Activated CD8-positive, alpha-beta memory T cell treated with anti-CD3 and anti-CD28 coated beads for 4 hours (primary cell): Measurements from ENCODE around the gene IMPDH1.

ENCODE experiments used
- DNase-seq, 2 donors: peaks; one replicate each; pipeline ENCODE4 v3.0.0-alpha.2; 2020; ENCODE audit warnings: low read depth in 2 of 2

IMPDH1 gene

GRCh38 chr7:128387216-128388144, 22.3 kb downstream of the IMPDH1 start:
- peak; percentile 31 to 50 for DNase-seq

DNA sequence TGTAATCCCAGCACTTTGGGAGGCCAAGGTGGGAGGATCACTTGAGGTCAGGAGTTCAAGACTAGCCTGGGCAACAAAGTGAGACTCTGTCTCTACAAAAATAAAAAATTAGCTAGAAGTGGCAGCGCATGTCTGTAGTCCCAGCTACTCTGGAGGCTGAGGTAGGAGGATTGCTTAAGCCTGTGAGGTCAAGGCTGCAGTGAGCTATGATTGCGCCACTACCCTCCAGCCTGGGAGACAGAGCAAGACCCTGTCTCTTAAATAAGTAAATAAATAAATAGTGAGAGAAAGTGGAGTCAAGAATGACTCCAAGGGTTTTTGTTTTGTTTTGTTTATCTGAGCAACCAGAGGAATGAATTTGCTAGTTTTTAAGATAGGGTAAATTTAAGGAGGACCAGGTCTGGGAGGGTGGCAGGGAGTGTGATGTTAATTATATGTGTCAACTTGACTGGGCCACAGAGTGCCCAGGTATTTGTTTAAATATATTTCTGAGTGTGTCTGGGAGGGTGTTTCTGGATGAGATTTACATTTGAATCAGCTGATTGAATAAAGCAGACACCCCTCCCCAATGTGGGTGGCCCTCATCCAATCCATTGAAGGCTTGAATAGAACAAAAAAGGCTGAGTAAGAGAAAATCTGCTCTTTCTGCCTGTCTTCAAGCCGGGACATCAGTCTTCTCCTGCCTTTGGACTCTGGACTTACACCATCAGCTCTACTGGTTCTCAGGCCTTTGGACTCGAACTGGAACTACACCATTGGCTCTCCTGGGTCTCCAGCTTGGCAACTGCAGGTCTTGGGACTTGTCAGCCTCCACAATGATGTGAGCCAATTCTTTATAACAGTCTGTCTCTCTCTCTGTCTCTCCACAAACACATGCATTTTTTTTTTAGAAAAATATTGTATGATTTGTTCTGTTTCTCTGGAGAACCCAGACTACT, 23.5 kb downstream of the IMPDH1 start:
- no peak for DNase-seq

- no peak for DNase-seq
These were observed 25.1 kb downstream of the IMPDH1 start for GRCh38 chr7:128384726-128385125.

DNA sequence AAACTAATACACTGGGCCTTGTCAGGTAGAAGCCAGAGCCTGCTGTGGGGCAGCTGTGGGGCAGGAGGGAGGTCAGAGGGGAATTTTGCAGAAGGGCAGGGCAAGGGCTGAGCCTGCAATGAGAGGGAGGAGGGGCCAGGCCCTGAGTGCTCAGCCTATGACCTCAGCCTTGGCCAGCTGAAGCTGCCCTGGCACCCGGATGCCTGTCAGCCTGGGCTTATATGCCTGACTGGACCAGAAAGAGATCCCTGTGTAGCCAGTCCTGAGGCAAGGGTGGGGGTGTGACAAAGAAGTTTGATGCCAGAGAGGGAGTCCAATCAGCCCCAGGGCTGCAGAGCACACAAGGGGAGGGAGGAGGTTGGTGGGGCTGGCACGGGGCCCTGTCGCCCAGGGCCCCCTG, 26.0 kb downstream of the IMPDH1 start:
- no peak for DNase-seq

DNA sequence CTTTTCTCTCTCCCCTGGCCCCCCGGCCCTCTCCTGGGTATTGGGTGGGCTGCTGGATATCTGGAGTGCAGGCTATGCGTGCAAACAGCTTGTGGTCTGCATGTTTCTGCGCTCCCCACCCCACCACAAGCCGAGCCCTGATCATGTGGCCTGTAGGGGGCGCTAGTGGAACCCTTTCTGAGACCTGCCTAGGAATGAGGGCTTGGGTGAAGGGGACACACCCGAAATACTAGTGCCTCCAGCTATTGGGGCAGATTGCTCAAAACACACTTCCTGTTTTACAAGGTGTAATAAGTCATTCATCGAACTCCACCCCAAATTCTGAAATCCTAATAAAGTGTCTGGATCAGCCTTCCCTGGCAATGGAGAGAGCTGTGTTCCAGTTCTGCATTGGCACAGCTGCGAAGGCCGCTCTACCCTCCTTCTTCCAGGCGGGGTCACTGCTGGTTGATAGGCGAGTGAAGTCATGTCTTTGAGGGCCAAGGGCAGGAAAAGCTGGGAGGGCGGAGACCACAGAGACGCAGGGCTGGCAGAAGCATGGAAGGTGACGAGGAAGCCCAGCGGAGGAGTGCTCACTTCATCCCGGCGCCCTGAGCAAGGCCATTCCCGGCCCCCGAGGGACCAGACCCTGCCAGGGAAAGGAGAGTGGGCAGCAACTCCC, 28.5 kb downstream of the IMPDH1 start:
- no peak for DNase-seq

GRCh38 chr7:128380483-128381106, 29.2 kb downstream of the IMPDH1 start:
- no peak for DNase-seq

- no peak for DNase-seq
These were observed 29.8 kb downstream of the IMPDH1 start for GRCh38 chr7:128379900-128380479.

GRCh38 chr7:128378637-128379036, 31.1 kb downstream of the IMPDH1 start:
- no peak for DNase-seq

DNA sequence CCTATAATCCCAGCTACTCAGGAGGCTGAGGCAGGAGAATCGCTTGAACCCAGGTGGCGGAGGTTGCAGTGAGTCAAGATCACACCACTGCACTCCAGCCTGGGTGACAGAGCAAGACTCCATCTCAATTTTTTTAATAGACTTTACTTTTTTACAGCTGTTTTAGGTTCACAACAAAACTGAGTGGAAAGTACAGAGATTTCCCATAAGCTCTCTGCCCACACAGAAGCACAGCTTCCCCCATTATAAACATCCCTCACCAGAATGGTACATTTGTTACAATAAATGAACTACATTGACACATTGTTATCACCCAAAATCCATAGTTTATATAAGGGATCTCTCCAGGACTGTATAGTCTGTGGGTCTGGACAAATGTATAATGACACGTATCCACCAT, 33.7 kb downstream of the IMPDH1 start:
- no peak for DNase-seq

- DNase-seq: no peak
These were observed 35.7 kb downstream of the IMPDH1 start for GRCh38 chr7:128374041-128374440.

DNA sequence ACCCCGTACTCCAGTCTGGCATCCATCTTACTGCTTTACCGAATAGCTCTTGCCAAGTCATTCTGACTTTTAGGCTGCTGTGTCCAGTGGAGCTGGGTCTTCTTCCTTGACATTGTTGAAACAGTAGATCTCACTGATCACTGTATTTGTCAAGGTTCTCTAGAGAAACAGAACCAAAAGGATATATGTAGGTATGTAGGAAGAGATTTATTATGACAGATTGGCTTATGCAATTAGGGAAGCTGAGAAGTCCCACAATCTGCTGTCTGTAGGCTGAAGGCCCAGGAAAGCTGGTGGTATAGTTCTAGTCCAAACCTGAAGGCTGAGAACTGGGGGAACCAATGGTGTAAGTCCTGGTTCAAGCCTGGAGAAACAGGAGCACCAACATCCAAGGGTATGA, 36.2 kb downstream of the IMPDH1 start:
- no peak for DNase-seq

- no peak for DNase-seq
These were observed 39.3 kb downstream of the IMPDH1 start for GRCh38 chr7:128370491-128370890.

DNA sequence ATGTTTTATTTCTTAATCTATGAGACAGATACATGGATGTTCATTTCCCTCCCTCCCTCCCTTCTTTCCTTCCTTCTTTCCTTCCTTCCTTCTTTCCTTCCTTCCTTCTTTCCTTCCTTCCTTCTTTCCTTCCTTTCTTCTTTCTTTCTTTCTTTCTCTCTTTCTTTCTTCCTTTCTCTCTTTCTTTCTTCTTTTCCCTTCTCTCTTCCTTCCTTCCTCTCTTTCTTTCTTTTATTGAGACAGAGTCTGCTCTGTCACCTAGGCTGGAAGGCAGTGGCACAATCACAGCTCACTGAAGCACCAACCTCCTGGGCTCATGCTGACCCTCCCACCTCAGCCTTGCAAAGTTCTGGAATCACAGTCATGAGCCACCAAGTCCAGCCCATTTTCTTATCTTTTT, 42.8 kb downstream of the IMPDH1 start:
- DNase-seq: no peak

- DNase-seq: no peak
These were observed 43.5 kb downstream of the IMPDH1 start for GRCh38 chr7:128366300-128366699.

DNA sequence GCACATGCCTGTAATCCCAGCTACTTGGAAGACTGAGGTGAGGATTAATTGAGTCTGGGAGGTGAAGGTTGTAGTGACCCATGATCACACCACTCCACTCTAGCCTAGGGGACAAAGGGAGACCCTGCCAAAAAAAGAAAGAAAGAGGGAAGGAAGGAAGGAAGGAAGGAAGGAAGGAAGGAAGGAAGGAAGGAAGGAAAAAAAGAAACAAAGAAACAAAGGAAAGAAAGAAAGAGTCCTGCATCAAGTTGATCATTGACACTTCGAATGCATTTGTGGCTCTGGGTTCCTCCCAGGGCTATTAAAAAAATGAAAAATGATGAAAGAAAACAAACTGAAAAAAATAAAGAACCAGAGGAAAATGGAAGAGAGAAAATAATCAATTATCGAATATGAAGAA, 44.4 kb downstream of the IMPDH1 start:
- no peak for DNase-seq

GRCh38 chr7:128364166-128364870, 45.5 kb downstream of the IMPDH1 start:
- no peak for DNase-seq

GRCh38 chr7:128363261-128363721, 46.5 kb downstream of the IMPDH1 start:
- no peak for DNase-seq

DNA sequence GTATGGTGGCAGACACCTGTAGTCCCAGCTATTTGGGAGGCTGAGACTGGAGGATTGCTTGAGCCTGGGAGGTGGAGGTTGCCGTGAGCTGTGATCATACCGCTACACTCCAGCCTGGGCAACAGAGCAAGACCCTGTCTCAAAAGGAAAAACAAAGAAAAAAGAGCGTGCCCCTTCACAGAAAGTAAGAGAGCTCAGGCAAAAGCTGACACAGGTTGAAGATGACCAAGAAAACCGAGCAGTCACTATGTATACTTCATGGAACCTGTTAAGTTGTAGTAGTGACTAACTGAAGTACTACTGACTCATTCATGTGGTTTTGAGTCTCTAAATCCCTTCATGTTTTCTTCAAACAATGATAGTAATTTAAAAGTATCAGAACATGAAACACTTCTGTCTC, 47.1 kb downstream of the IMPDH1 start:
- no peak for DNase-seq

DNA sequence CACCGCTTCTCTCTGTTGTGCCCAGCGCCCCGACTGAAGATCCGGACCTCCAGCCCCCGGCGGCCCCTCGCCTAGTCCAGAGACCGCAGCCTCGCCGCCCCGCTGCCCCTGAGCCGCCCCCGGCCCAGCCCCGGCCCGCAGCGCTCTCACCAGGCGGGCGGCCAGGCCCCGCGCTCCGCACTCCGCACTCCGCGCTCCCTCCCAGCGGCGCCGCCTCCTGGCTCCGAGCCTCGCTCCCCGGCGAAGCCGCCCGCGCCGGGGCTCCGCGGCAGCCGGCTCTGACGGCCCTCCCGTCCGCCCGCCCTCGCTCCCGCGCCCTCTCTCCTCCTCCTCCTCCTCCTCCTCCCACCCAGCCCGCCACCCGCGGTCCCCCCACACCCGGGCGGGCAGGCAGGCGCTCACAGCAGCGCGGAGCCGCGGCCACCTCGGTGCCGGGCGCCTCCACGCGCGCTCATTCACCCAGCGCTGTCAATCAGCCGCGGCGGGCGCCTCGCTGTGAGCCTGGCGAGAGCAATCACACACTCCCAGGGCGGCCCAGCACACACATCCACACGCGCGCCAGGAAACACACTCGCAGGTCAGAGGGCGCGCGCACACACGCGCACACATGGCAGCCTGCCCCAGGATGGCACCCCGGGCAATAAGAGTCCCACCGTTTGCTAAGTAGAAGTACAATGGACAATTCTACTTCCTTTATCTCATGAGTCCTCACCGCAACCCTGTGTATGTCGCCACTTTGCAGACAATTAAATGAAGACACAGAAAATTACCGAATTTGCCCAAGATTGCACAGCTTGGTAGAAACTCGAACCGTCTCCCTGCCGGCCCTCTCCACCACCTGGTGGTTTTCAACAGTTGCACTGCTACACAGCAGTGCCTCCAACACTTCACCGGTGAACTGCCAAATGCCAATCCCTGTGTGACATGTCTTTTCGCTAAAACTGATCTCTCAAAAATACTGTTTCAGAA, 48.1 kb downstream of the IMPDH1 start, which contains the start of gene PRRT4:
Gene PRRT4, minus strand, starts transcription at position 280 of the 969 bp plus-strand sequence.
- no peak for DNase-seq
